Ovary (tissue), 9 donors: ENCODE measurements around the gene STK32A. TPM values are rescaled to one million over a fixed set of nuclear protein-coding genes. Genes with fewer than 3 reads are reported as not detected.

Source experiments
- DNase-seq, 5 donors: peaks; one replicate each; pipeline ENCODE4 v3.0.0-alpha.2; 2019 to 2020
- H3K27ac ChIP-seq, 2 donors: fragments of 200-600 bp; one replicate each; pipeline versions ENCODE4 v1.5.1 to v1.8.0; 2019 to 2022
- H3K27me3 ChIP-seq: fragments of 200-600 bp; one replicate; pipeline ENCODE4 v1.8.0; 2022
- H3K36me3 ChIP-seq: fragments of 200-600 bp; sonication (generic); one replicate; pipeline ENCODE4 v1.5.1; 2019
- H3K4me1 ChIP-seq: one replicate; pipeline ENCODE4 v1.8.1; 2013; ENCODE audit warnings: mild to moderate bottlenecking, moderate library complexity; ENCODE audit not compliant: insufficient read depth
- H3K4me3 ChIP-seq: fragments of 200-600 bp; sonication (generic); one replicate; pipeline ENCODE4 v1.5.1; 2017
- H3K9me3 ChIP-seq, 2 donors: fragments of 200-600 bp in 1 of 2; sonication (generic) in 1 of 2; one replicate each; pipeline versions ENCODE4 v1.5.1 to v1.8.1; 2013 to 2019; ENCODE audit warnings: mild to moderate bottlenecking in 1 of 2, moderate library complexity in 1 of 2
- CTCF ChIP-seq, 3 donors: fragments of 450-650 bp in 2 of 3; fragments of 200-600 bp in 1 of 3; IDR thresholded peaks; one replicate each; pipeline versions ENCODE4 v1.5.1 to v1.8.0; 2016 to 2022; ENCODE audit warnings: antibody characterized with exemption in 3 of 3, mild to moderate bottlenecking in 1 of 3
- EP300 ChIP-seq: sonication (generic); formaldehyde crosslinking; IDR thresholded peaks from one replicate; pipeline ENCODE4 v1.6.1; 2017; ENCODE audit warnings: antibody characterized with exemption
- POLR2A ChIP-seq: fragments of 450-650 bp; IDR thresholded peaks from one replicate; pipeline ENCODE4 v1.6.1; 2017; ENCODE audit warnings: antibody characterized with exemption, mild to moderate bottlenecking, moderate library complexity
- WGBS, 3 donors: extraction: QIAGEN DNeasy Blood & Tissue Kit in 1 of 3; methylation state at CpG; one replicate each; pipeline versions ENCODE4 v1.1.5 to v1.1.7; 2013 to 2017; 5-methylcytosine and 5-hydroxymethylcytosine counted together
- intact Hi-C, 4 donors: fragments of 100-400 bp; cut with DNase I; formaldehyde crosslinking; loops; one replicate each; pipeline versions ENCODE4 v1.11.0 to v1.15.1; 2022 to 2023
- polyA plus RNA-seq, 2 donors: library from polyadenylated mRNA; stranded (reverse); fragments of 200-250 nt in 1 of 2; fragments of 350-450 nt in 1 of 2; fragmentation: Illumina TruSeq in 1 of 2; extraction: RNeasy Lipid Tissue Mini Kit (QIAGEN cat#74804) in 1 of 2; gene quantifications; one replicate each; pipeline ENCODE4 v1.2.3, GENCODE V29; 2013 to 2014
- total RNA-seq, 7 donors: library from RNA; depleted of rRNA in 2 of 7; stranded (reverse); fragments of >200 nt in 2 of 7; fragmentation: NEBNext Ultra II Directional in 3 of 7; extraction: Animal tissue kit (Norgen Biotek cat#: 25700) in 3 of 7; gene quantifications; one replicate each; pipeline versions ENCODE4 v1.1.0 to v1.2.4, GENCODE V29; 2016 to 2023
- donor health status: DM: no; HTN: no; CAD: no; lungs with moderate emphysema.
- donor health status: DM: no; HTN: no; CAD: no.
- donor health status: Bipolar disorder and iron deficiency.
- donor health status: DM: yes; HTN: yes; CAD: no.
- donor health status: DM: no; HTN: no; CAD: no.
- donor health status: DM: yes; HTN: yes; CAD: no.

Gene STK32A
- total and polyA plus RNA-seq, 9 donors = 1.8 to 9.0 (median 6.4) TPM

- no peaks in the 10 kb centered on the region for H3K27me3 ChIP-seq
- no peak for DNase-seq
- H3K9me3 ChIP-seq = no peaks in the 10 kb centered on the region
- H3K4me1 ChIP-seq = no peaks in the 10 kb centered on the region
- no peak for TF ChIP-seq EP300
- TF ChIP-seq CTCF (IDR thresholded peaks at IDR 0.05) = no peak
- TF ChIP-seq POLR2A = no peak
- 85 to 95% (median 88%) methylated on average over 2 of the region's 2 CpGs for WGBS, 3 donors
- no peaks in the 10 kb centered on the region for H3K36me3 ChIP-seq
- intact Hi-C loops = no loop called here
- H3K4me3 ChIP-seq = no peak overlapping the region
- no peak overlapping the region for H3K27ac ChIP-seq
These were observed 30.2 kb upstream of the STK32A start for GRCh38 chr5:147204576-147204975.

- DNase-seq = no peak
- H3K4me1 ChIP-seq = no peaks in the 10 kb centered on the region
- TF ChIP-seq POLR2A (no peak), EP300 (no peak), CTCF (IDR thresholded peaks at IDR 0.05) (no peak)
- H3K4me3 ChIP-seq = no peak overlapping the region
- intact Hi-C loops = no loop called here
- no peaks in the 10 kb centered on the region for H3K9me3 ChIP-seq
- H3K27me3 ChIP-seq = no peaks in the 10 kb centered on the region
- H3K36me3 ChIP-seq = no peaks in the 10 kb centered on the region
- WGBS, 3 donors = 37 to 65% (median 45%) methylated on average over 1 of the region's 1 CpG
- H3K27ac ChIP-seq = no peak overlapping the region
These were observed 26.7 kb upstream of the STK32A start for GRCh38 chr5:147208134-147208533.

DNA sequence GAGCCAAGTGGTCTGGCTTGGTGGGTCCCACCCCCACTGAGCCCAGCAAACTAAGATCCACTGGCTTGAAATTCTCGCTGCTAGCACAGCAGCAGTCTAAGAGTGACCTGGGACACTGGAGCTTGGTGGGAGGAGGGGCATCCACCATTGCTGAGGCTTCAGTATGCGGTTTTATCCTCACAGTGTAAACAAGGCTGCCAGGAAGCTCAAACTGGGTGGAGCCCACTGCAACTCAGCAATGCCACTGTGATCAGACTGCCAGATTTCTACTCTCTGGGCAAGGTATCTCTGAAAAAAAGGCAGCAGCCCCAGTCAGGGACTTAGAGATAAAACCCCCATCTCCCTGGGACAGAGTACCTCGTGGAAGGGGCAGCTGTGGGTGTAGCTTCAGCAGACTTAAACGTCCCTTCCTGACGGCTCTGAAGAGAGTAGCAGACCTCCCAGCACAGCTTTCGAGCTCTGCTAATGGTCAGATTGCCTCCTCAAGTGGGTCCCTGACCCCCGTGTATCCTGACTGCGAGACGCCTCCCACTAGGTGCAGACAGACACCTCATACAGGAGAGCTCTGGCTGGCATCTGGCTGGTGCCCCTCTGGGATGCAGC is 18.2 kb upstream of the STK32A start:
- Histone ChIP-seq H3K4me1 (no peaks in the 10 kb centered on the region), H3K4me3 (no peak overlapping the region), H3K27ac (no peak overlapping the region), H3K36me3 (no peaks in the 10 kb centered on the region), H3K9me3 (no peaks in the 10 kb centered on the region), H3K27me3 (no peaks in the 10 kb centered on the region)
- DNase-seq = no peak
- intact Hi-C loops = no loop called here
- TF ChIP-seq EP300 (no peak), CTCF (IDR thresholded peaks at IDR 0.05) (no peak), POLR2A (no peak)
- WGBS, 3 donors = 44 to 55% (median 46%) methylated on average over 9 of the region's 9 CpGs

- no peak for DNase-seq
- 37 to 51% (median 41%) methylated on average over 2 of the region's 2 CpGs for WGBS, 3 donors
- intact Hi-C loops = loop anchor here in 2 of 4 donors (5.0 kb wide), 1 partner anchor 354 kb away; no protein-coding TSS in a partner anchor
These were observed 11.5 kb upstream of the STK32A start for GRCh38 chr5:147223343-147223742.

More at GRCh38 chr5:147223343-147223742, 11.5 kb upstream of the STK32A start:
- Histone ChIP-seq H3K4me1 (no peaks in the 10 kb centered on the region), H3K27me3 (no peaks in the 10 kb centered on the region), H3K4me3 (no peak overlapping the region), H3K27ac (no peak overlapping the region), H3K9me3 (no peaks in the 10 kb centered on the region), H3K36me3 (no peaks in the 10 kb centered on the region)
- TF ChIP-seq CTCF (IDR thresholded peaks at IDR 0.05) = no peak
- no peak for TF ChIP-seq POLR2A
- no peak for TF ChIP-seq EP300
